ENCODE measurements around the gene BCOR.

BCOR gene

GRCh38 chrX:40062525-40063155, 35.1 kb downstream of the BCOR start:
- no peak for DNase-seq

- peak in 1 of 5 experiments; percentile 26 for DNase-seq
Observed at GRCh38 chrX:40061871-40062524, 35.8 kb downstream of the BCOR start.

GRCh38 chrX:40061005-40061404, 36.8 kb downstream of the BCOR start:
- DNase-seq = no peak

- DNase-seq = no peak
Observed at GRCh38 chrX:40060356-40060845, 37.4 kb downstream of the BCOR start.

GRCh38 chrX:40058719-40059118, 39.0 kb downstream of the BCOR start:
- DNase-seq = no peak

GRCh38 chrX:40057405-40057804, 40.4 kb downstream of the BCOR start:
- DNase-seq = no peak

GRCh38 chrX:40056420-40056819, 41.3 kb downstream of the BCOR start:
- no peak for DNase-seq

- DNase-seq = no peak
Observed at GRCh38 chrX:40055495-40055894, 42.3 kb downstream of the BCOR start.

- DNase-seq = no peak
Observed at GRCh38 chrX:40054793-40055192, 43.0 kb downstream of the BCOR start.

- no peak for DNase-seq
Observed at GRCh38 chrX:40050532-40050931, 47.2 kb downstream of the BCOR start.

- DNase-seq = no peak
Observed at GRCh38 chrX:40049084-40049641, 48.6 kb downstream of the BCOR start.

GRCh38 chrX:40047485-40047884, 50.3 kb downstream of the BCOR start:
- no peak for DNase-seq

GRCh38 chrX:40043895-40044294, 53.9 kb downstream of the BCOR start:
- no peak for DNase-seq

- no peak for DNase-seq
Observed at GRCh38 chrX:40041915-40042314, 55.8 kb downstream of the BCOR start.

GRCh38 chrX:40040686-40041461, 56.9 kb downstream of the BCOR start:
- peak in 1 of 5 experiments; percentile 25 for DNase-seq

- DNase-seq = no peak
Observed at GRCh38 chrX:40039887-40040286, 57.9 kb downstream of the BCOR start.

- no peak for DNase-seq
Observed at GRCh38 chrX:40037367-40037766, 60.4 kb downstream of the BCOR start.

GRCh38 chrX:40035726-40036125, 62.0 kb downstream of the BCOR start:
- no peak for DNase-seq

- DNase-seq = no peak
Observed at GRCh38 chrX:40031911-40032310, 65.8 kb downstream of the BCOR start.

- DNase-seq = no peak
Observed at GRCh38 chrX:40030205-40030604, 67.6 kb downstream of the BCOR start.

GRCh38 chrX:40022421-40022820, 75.3 kb downstream of the BCOR start:
- DNase-seq = peak in 1 of 5 experiments; percentile 84

GRCh38 chrX:40021647-40022046, 76.1 kb downstream of the BCOR start:
- no peak for DNase-seq

GRCh38 chrX:40019541-40019940, 78.2 kb downstream of the BCOR start:
- no peak for DNase-seq

All from T-helper 2 cell (primary cell).